NCI-H526 (cell line): ENCODE measurements around the gene PAX7.
"Not testable (repeated sequence)": the region's sequence is repeated elsewhere in the genome, so short reads cannot be mapped to it uniquely, and the experiment has no call there.

ENCODE experiments used
- DNase-seq, 2 experiments: peaks; one replicate each; lab custom pipeline; 2025; lab: John Stamatoyannopoulos, UW

The PAX7 gene

GRCh38 chr1:18727956-18728355, 97.3 kb downstream of the PAX7 start:
- DNase-seq: no peak

- DNase-seq: no peak
These were observed 99.7 kb downstream of the PAX7 start for GRCh38 chr1:18730321-18730720.

GRCh38 chr1:18731148-18731547, 100.5 kb downstream of the PAX7 start:
- DNase-seq: no peak

GRCh38 chr1:18731591-18732235, 101.1 kb downstream of the PAX7 start:
- DNase-seq: no peak

GRCh38 chr1:18732686-18733085, 102.0 kb downstream of the PAX7 start:
- DNase-seq: no peak

GRCh38 chr1:18734001-18734400, 103.4 kb downstream of the PAX7 start:
- no peak for DNase-seq

- DNase-seq: no peak
These were observed 104.0 kb downstream of the PAX7 start for GRCh38 chr1:18734461-18735223.

GRCh38 chr1:18735224-18735997, 104.8 kb downstream of the PAX7 start:
- no peak for DNase-seq

GRCh38 chr1:18736958-18737357, 106.3 kb downstream of the PAX7 start:
- DNase-seq: no peak

GRCh38 chr1:18738126-18738525, 107.5 kb downstream of the PAX7 start:
- DNase-seq: no peak

GRCh38 chr1:18738617-18739016, 108.0 kb downstream of the PAX7 start:
- DNase-seq: no peak

GRCh38 chr1:18739408-18739807, 108.8 kb downstream of the PAX7 start:
- DNase-seq: no peak

GRCh38 chr1:18739897-18740296, 109.3 kb downstream of the PAX7 start:
- DNase-seq: no peak

- no peak for DNase-seq
These were observed 110.0 kb downstream of the PAX7 start for GRCh38 chr1:18740617-18741016.

- DNase-seq: no peak
These were observed 112.6 kb downstream of the PAX7 start for GRCh38 chr1:18743233-18743632.

- DNase-seq: not testable (repeated sequence)
These were observed 113.7 kb downstream of the PAX7 start for GRCh38 chr1:18744381-18744780.

- DNase-seq: no peak
These were observed 116.3 kb downstream of the PAX7 start for GRCh38 chr1:18746981-18747380.

- DNase-seq: no peak
These were observed 117.0 kb downstream of the PAX7 start for GRCh38 chr1:18747671-18748070.

- DNase-seq: no peak
These were observed 117.8 kb downstream of the PAX7 start for GRCh38 chr1:18748435-18748834.

GRCh38 chr1:18749569-18749968, 118.9 kb downstream of the PAX7 start:
- DNase-seq: no peak

GRCh38 chr1:18750600-18750999, 120.0 kb downstream of the PAX7 start:
- DNase-seq: no peak

- DNase-seq: peak in 1 of 2 experiments; percentile 17
These were observed 120.8 kb downstream of the PAX7 start for GRCh38 chr1:18751425-18751824.

- DNase-seq: no peak
These were observed 121.8 kb downstream of the PAX7 start for GRCh38 chr1:18752409-18752808.
